Measurements from ENCODE around the gene ASPDH. TPM values are rescaled to one million over a fixed set of nuclear protein-coding genes. Genes with fewer than 3 reads are reported as not detected.

The ASPDH gene
- total RNA-seq, 1 experiment from 2014 or later = not detected

DNA sequence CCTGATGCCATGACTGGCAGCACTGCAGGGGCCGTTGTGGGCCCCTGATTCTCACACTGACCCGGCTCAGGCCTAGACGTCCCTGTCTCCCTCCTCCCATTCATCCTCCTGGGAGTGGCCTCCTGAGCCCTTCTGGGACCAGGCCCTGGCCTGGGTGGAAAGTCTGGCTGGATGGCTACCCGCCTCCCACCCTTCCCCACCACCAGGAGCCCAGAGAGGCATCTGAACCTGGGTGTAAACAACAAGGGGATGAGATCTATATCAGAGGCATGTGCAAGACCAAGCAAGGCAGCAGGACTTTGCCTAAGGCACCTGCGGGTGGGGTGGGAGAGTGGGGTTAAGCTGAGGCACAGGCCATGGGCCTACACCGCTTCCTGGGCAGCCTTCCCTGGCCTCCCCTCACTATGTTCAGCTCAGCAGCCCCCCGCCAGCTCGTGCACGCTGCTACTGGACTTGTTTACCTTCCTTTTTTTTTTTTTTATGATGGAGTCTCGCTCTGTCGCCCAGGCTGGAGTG is 22.0 kb upstream of the ASPDH start:
- Mint-ChIP-seq H3K36me3 (ENCODE audit: insufficient read depth, unreplicated experiment) (no peaks in the 10 kb centered on the region), H3K4me1 (ENCODE audit: low read depth, unreplicated experiment) (no peaks in the 10 kb centered on the region), H3K4me3 (ENCODE audit: unreplicated experiment) (no peak overlapping the region), H3K9me3 (ENCODE audit: unreplicated experiment) (peaks cover 21% of the 10 kb centered on the region), H3K27ac (ENCODE audit: unreplicated experiment) (no peak overlapping the region), H3K27me3 (ENCODE audit: insufficient read depth, unreplicated experiment) (peaks cover 5% of the 10 kb centered on the region)
- POLR2A ChIA-PET = no interaction called here
- Histone ChIP-seq H3K36me3 (ENCODE audit: control insufficient read depth, insufficient read depth, low read length) (no peaks in the 10 kb centered on the region), H3K4me1 (no peaks in the 10 kb centered on the region), H3K27me3 (replicated peaks; ENCODE audit: control insufficient read depth, insufficient read depth, low read length) (no peaks in the 10 kb centered on the region), H3K9me3 (peaks cover 12% of the 10 kb centered on the region), H3K4me3 (ENCODE audit: low read depth, low read length) (no peak overlapping the region)
- DNase-seq = no peak
- CTCF ChIA-PET = no interaction called here
- intact Hi-C loops (cut with micrococcal nuclease; ENCODE audit: unreplicated experiment) = loop anchor here (10.0 kb wide), 1 partner anchor 169 kb away; no protein-coding TSS in a partner anchor
- TF ChIP-seq CTCF (IDR thresholded peaks at IDR 0.05; ENCODE audit: insufficient read depth in 1 of 2, low read depth in 1 of 2, low read length in 1 of 2, severe bottlenecking in 1 of 2, unreplicated experiment in 1 of 2) = no peak
- no TSS peak for BruUV-seq (replicated peaks)

DNA sequence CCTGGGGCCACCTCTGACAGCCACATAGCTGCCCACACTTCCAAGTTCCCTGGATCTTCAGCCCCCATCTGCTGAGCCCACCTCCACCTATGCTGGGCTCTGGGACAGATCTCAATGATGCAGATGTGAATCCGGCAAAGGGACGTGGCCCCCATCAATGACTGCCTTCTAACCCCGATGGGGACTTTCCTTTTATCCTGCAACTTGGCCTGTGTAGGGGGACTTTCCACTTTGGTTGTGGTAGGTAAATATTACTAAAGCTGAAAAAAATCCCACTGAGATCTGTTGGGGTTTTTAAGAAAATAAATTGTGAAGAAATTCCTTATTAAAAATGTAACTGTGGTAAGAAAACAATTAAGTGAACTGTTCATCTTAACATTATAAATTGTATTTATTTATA is 20.8 kb upstream of the ASPDH start:
- DNase-seq = no peak
- Histone ChIP-seq H3K4me1 (no peaks in the 10 kb centered on the region), H3K36me3 (ENCODE audit: control insufficient read depth, insufficient read depth, low read length) (no peaks in the 10 kb centered on the region), H3K4me3 (ENCODE audit: low read depth, low read length) (no peak overlapping the region), H3K27me3 (replicated peaks; ENCODE audit: control insufficient read depth, insufficient read depth, low read length) (no peaks in the 10 kb centered on the region), H3K9me3 (peaks cover 12% of the 10 kb centered on the region)
- peaks cover 21% of the 10 kb centered on the region for H3K9me3 Mint-ChIP-seq (ENCODE audit: unreplicated experiment)
- ChIA-PET CTCF (no interaction called here), POLR2A (no interaction called here)
- peaks cover 8% of the 10 kb centered on the region for H3K27me3 Mint-ChIP-seq (ENCODE audit: insufficient read depth, unreplicated experiment)
- H3K4me1 Mint-ChIP-seq (ENCODE audit: low read depth, unreplicated experiment) = no peaks in the 10 kb centered on the region
- no peaks in the 10 kb centered on the region for H3K36me3 Mint-ChIP-seq (ENCODE audit: insufficient read depth, unreplicated experiment)
- H3K4me3 Mint-ChIP-seq (ENCODE audit: unreplicated experiment) = no peak overlapping the region
- BruUV-seq (replicated peaks) = no TSS peak
- no peak for TF ChIP-seq CTCF (IDR thresholded peaks at IDR 0.05; ENCODE audit: insufficient read depth in 1 of 2, low read depth in 1 of 2, low read length in 1 of 2, severe bottlenecking in 1 of 2, unreplicated experiment in 1 of 2)
- H3K27ac Mint-ChIP-seq (ENCODE audit: unreplicated experiment) = no peak overlapping the region
- intact Hi-C loops (cut with micrococcal nuclease; ENCODE audit: unreplicated experiment) = loop anchor here (10.0 kb wide), 1 partner anchor 170 kb away; no protein-coding TSS in a partner anchor

DNA sequence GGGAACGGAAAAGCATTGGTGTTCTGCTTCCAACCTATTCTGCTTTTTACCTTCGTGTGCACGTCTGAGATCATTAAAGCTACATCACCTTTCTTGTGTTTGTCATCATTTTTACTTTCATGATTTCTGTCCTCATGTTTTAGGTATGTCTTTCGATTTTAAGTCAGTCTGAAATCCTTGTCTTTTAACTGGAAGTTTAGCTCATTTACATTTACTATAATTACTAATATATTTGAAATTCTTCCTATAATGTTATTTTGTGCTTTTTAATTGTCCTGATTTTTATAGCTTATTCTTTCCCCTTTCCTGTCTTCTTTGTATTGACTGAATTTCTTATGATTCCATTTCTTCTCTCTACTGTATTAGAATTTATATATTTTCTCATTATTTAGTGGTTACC is 19.2 kb upstream of the ASPDH start:
- ChIA-PET CTCF (no interaction called here), POLR2A (no interaction called here)
- intact Hi-C loops (cut with micrococcal nuclease; ENCODE audit: unreplicated experiment) = loop anchor here (10.0 kb wide), 1 partner anchor 172 kb away; no protein-coding TSS in a partner anchor
- Mint-ChIP-seq H3K4me3 (ENCODE audit: unreplicated experiment) (no peak overlapping the region), H3K36me3 (ENCODE audit: insufficient read depth, unreplicated experiment) (no peaks in the 10 kb centered on the region), H3K4me1 (ENCODE audit: low read depth, unreplicated experiment) (no peaks in the 10 kb centered on the region), H3K27me3 (ENCODE audit: insufficient read depth, unreplicated experiment) (peaks cover 9% of the 10 kb centered on the region), H3K9me3 (ENCODE audit: unreplicated experiment) (peaks cover 21% of the 10 kb centered on the region), H3K27ac (ENCODE audit: unreplicated experiment) (no peak overlapping the region)
- H3K4me1 ChIP-seq = no peaks in the 10 kb centered on the region
- no peak for TF ChIP-seq CTCF (IDR thresholded peaks at IDR 0.05; ENCODE audit: insufficient read depth in 1 of 2, low read depth in 1 of 2, low read length in 1 of 2, severe bottlenecking in 1 of 2, unreplicated experiment in 1 of 2)
- H3K36me3 ChIP-seq (ENCODE audit: control insufficient read depth, insufficient read depth, low read length) = no peaks in the 10 kb centered on the region
- no peak for DNase-seq
- no peaks in the 10 kb centered on the region for H3K27me3 ChIP-seq (replicated peaks; ENCODE audit: control insufficient read depth, insufficient read depth, low read length)
- peaks cover 12% of the 10 kb centered on the region for H3K9me3 ChIP-seq
- BruUV-seq (replicated peaks) = no TSS peak
- H3K4me3 ChIP-seq (ENCODE audit: low read depth, low read length) = no peak overlapping the region
